Cardiac muscle cell (in vitro differentiated cells and primary cell): ENCODE results near the gene PRL. TPM values are rescaled to one million over a fixed set of nuclear protein-coding genes. Genes with fewer than 3 reads are reported as not detected.

Source experiments
- DNase-seq, 2 donors: peaks; one replicate each; pipeline versions ENCODE4 v3.0.0 to v3.0.0-alpha.2; 2010 to 2017; ENCODE audit warnings: low read depth in 1 of 2, low spot score in 1 of 2
- H3K27ac ChIP-seq: fragments of 200-600 bp; sonication (generic); 2 replicates; pipeline ENCODE4 v1.5.1; 2016
- H3K27me3 ChIP-seq: fragments of 200-600 bp; sonication (generic); 2 replicates; pipeline ENCODE4 v1.6.0; 2016; ENCODE audit warnings: control low read depth
- H3K36me3 ChIP-seq: fragments of 200-600 bp; sonication (generic); 2 replicates; pipeline ENCODE4 v1.5.1; 2016; ENCODE audit warnings: control low read depth
- H3K4me1 ChIP-seq: fragments of 200-600 bp; sonication (generic); 2 replicates; pipeline ENCODE4 v1.8.1; 2017; ENCODE audit warnings: low read depth, mild to moderate bottlenecking, mixed run types
- H3K4me3 ChIP-seq: fragments of 200-600 bp; sonication (generic); 2 replicates; pipeline ENCODE4 v1.5.1; 2016; ENCODE audit warnings: mild to moderate bottlenecking
- H3K9me3 ChIP-seq: fragments of 200-600 bp; sonication (generic); 2 replicates; pipeline ENCODE4 v1.5.1; 2017; ENCODE audit warnings: low read depth, mild to moderate bottlenecking, control low read depth
- CTCF ChIP-seq: IDR thresholded peaks from 2 replicates; pipeline ENCODE4 v1.5.1; 2012; ENCODE audit warnings: low read depth, mild to moderate bottlenecking, low read length
- polyA plus RNA-seq: library from polyadenylated mRNA; unstranded; fragments of >200 nt; fragmentation: Nextera tagmentation; extraction: Ambion mirVana; gene quantifications from 2 replicates; pipeline ENCODE4 v1.2.1, GENCODE V29; 2016
- total RNA-seq: library from RNA; depleted of rRNA; stranded (reverse); fragments of >200 nt; gene quantifications from 2 replicates; pipeline ENCODE4 v1.2.3, GENCODE V29; 2016

PRL gene
- total and polyA plus RNA-seq, 2 experiments from 2014 or later = not detected

- peak overlapping the region; percentile 79 for H3K27ac ChIP-seq
- peak in 1 of 2 donors; percentile 4 for DNase-seq
- TF ChIP-seq CTCF = no peak
- no peaks in the 10 kb centered on the region for H3K36me3 ChIP-seq
- no peaks in the 10 kb centered on the region for H3K27me3 ChIP-seq
- peaks cover 14% of the 10 kb centered on the region for H3K4me1 ChIP-seq
- H3K4me3 ChIP-seq = no peak overlapping the region
- H3K9me3 ChIP-seq = no peaks in the 10 kb centered on the region
These were observed 25.5 kb upstream of the PRL start for GRCh38 chr6:22322103-22323030.

- Histone ChIP-seq H3K4me1 (peaks cover 14% of the 10 kb centered on the region), H3K27me3 (no peaks in the 10 kb centered on the region), H3K36me3 (no peaks in the 10 kb centered on the region), H3K27ac (no peak overlapping the region), H3K9me3 (no peaks in the 10 kb centered on the region), H3K4me3 (no peak overlapping the region)
- TF ChIP-seq CTCF = no peak
- DNase-seq = peak in 1 of 2 donors; percentile 72
These were observed 23.9 kb upstream of the PRL start for GRCh38 chr6:22320750-22321149.

- H3K27me3 ChIP-seq = no peaks in the 10 kb centered on the region
- no peak overlapping the region for H3K4me3 ChIP-seq
- H3K27ac ChIP-seq = no peak overlapping the region
- H3K9me3 ChIP-seq = no peaks in the 10 kb centered on the region
- no peaks in the 10 kb centered on the region for H3K36me3 ChIP-seq
- TF ChIP-seq CTCF = no peak
- no peak for DNase-seq
- peaks cover 14% of the 10 kb centered on the region for H3K4me1 ChIP-seq
These were observed 21.6 kb upstream of the PRL start for GRCh38 chr6:22318404-22318803.

- Histone ChIP-seq H3K27ac (no peak overlapping the region), H3K9me3 (no peaks in the 10 kb centered on the region), H3K27me3 (no peaks in the 10 kb centered on the region), H3K4me3 (no peak overlapping the region), H3K36me3 (no peaks in the 10 kb centered on the region), H3K4me1 (no peaks in the 10 kb centered on the region)
- peak in 1 of 2 donors; percentile 12 for DNase-seq
- TF ChIP-seq CTCF = no peak
These were observed 17.0 kb upstream of the PRL start for GRCh38 chr6:22313796-22314195.

DNA sequence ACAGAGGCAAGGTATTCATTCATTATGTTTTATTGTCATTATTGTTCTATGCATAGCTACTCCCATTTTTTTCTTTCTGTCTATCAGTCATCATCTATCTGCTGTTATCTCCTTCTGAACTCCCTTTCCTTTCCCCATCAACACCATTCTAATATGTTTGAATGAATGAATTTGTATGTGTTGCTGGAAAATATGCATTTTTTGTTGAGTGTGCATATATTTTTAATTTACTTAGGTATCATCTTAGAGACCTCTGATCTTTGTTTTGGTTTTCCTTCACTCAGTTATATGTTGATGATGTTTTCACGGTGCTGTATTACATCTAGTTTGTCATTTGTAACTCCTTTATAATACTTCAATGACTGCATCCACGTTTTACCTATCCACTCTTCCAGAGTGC is 12.1 kb upstream of the PRL start:
- Histone ChIP-seq H3K27me3 (no peaks in the 10 kb centered on the region), H3K4me1 (no peaks in the 10 kb centered on the region), H3K36me3 (no peaks in the 10 kb centered on the region), H3K9me3 (no peaks in the 10 kb centered on the region), H3K27ac (no peak overlapping the region), H3K4me3 (no peak overlapping the region)
- TF ChIP-seq CTCF = no peak
- no peak for DNase-seq
